Activated CD4-positive, CD25-positive, alpha-beta regulatory T cell treated with anti-CD3 and anti-CD28 coated beads, Interleukin-2, amount 50 U/mL, for 24 hours (primary cell): ENCODE data around the gene TSR1.

ENCODE experiments used
- ATAC-seq, 2 donors: fragments of 150-1000 bp; cut with Tn5 transposase; one replicate each; pipeline ENCODE4 v1.10.0; 2021; ENCODE audit warnings: mild to moderate bottlenecking in 1 of 2, moderate library complexity in 1 of 2

Gene TSR1

DNA sequence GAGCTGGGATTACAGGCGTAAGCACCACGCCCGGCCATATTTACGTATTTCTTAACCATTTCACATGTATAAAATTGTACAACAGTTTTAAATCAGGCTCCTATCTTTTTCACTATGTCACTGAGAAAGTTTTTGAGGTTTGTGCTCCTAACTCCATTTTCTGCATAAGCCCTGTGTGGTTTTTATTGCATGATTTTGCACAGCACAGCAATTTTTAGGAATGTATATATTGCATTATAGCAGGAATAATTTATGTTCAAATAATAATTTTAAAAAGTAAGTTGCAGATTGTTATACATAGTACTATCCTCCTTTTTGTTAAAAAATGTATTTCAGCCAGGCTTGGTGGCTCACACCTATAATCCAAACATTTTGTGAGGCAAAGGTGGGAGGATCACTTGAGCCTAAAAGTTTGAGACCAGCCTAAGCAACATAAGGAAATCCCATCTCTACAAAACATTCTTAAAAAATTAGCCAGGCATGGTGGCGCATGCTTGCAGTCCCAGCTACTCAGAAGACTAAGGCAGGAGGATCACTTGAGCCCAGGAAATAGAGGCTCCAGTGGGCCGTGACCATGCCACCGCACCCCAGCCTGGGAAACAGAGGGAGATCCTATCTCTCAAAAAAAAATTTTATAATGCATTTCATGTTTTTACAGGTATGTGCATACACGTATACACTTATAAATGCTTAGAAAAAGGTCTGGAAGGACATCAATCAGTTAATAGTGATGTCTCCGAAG is 58.7 kb downstream of the TSR1 start:
- ATAC-seq = no peak

DNA sequence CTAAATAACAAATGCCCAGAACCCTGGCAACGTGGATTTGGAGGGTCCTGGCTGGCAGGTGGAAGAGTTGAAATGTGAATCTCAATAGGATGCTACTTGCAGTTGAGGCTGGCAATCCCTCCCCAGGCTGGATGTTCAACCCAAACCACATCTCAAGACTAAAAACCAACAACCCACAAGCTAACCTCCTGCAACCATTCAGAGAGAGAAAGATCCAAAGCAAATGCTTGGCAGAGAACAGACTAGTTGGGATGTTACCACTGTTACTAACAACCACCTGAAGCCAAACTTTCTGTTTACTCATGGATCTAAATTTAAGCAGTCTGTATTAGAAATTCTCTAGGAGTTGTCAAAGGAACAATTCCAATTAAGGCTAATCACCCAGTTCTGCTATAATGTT is 60.5 kb downstream of the TSR1 start:
- ATAC-seq = no peak

DNA sequence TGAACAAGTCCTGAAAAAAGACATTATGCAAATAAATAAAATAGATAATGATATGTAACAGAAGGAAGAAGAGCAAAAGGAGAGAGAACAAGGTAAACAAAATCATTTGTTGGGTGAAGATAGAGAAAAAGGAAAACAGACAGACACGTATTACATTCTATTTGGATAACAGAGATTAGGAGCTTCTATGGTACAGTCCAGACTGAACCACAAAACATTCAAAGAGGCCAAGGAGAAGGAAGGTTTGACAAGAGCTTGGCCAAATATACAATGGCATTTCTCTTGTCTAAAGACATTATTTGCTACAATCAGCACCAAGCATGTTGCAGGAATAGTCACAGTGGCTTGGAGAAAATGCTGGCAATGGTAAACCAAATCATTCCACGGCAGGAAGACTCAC is 61.8 kb downstream of the TSR1 start:
- no peak for ATAC-seq
